HepG2 (cell line): ENCODE measurements around the gene MBTD1. TPM values are rescaled to one million over a fixed set of nuclear protein-coding genes. Genes with fewer than 3 reads are reported as not detected.

Experiments used
- ATAC-seq: fragments of 200-7000 bp; cut with Tn5 transposase; 3 replicates; pipeline ENCODE4 v1.9.1; 2020; ENCODE audit warnings: mild to moderate bottlenecking, moderate library complexity
- BruUV-seq: library from RNA; stranded (reverse); fragments of 400-500 nt; replicated peaks from 2 replicates; lab custom pipeline; 2021; lab: Mats Ljungman, UMichigan
- CTCF ChIA-PET: fragments of 300-600 bp; formaldehyde crosslinking; extraction: SDS; loops from one replicate; lab custom pipeline; 2021; ENCODE audit warnings: low total read pairs, inconsistent platforms, low intra/inter-chr PET ratio; lab: Yijun Ruan, JAX
- POLR2A ChIA-PET: fragments of 350-600 bp; sonication (Branson Sonifier 250); formaldehyde crosslinking; loops from one replicate; lab custom pipeline; 2020; ENCODE audit warnings: antibody characterized with exemption, inconsistent platforms; lab: Yijun Ruan, JAX
- DNase-seq: peaks from one replicate; pipeline ENCODE4 v3.0.0-alpha.2; 2015; ENCODE audit warnings: low spot score
- FAIRE-seq: peaks from 3 replicates; lab custom pipeline; 2011; peaks lifted over from hg19 to GRCh38; lab: Jason Lieb, UNC
- H2AFZ ChIP-seq: one replicate; pipeline ENCODE4 v1.6.1; 2011; ENCODE audit warnings: low read length, inconsistent platforms
- H3K27ac ChIP-seq: fragments of 300-600 bp; 3 replicates; pipeline ENCODE4 v1.8.0; 2011; ENCODE audit warnings: mixed run types, mild to moderate bottlenecking, mixed read lengths, low read length, inconsistent platforms; ENCODE audit not compliant: insufficient read depth; ENCODE audit errors: extremely low read length
- H3K27me3 ChIP-seq, 2 experiments: fragments of 200-600 bp in 1 of 2; 2 replicates in 1 of 2; 3 replicates in 1 of 2; pipeline versions ENCODE4 v1.6.0 to v1.8.0; 2011; ENCODE audit warnings: low read length in 2 of 2, mild to moderate bottlenecking in 2 of 2, moderate library complexity in 2 of 2, inconsistent platforms in 1 of 2; ENCODE audit not compliant: insufficient read depth in 2 of 2, control insufficient read depth in 1 of 2
- H3K36me3 ChIP-seq, 2 experiments: fragments of 200-600 bp in 1 of 2; replicated peaks in 1 of 2; 2 replicates in 1 of 2; 3 replicates in 1 of 2; pipeline versions ENCODE4 v1.5.1 to v1.8.0; 2011; ENCODE audit warnings: low read length in 2 of 2, inconsistent platforms in 1 of 2; ENCODE audit not compliant: insufficient read depth in 2 of 2, control insufficient read depth in 1 of 2
- H3K4me1 ChIP-seq: 2 replicates; pipeline ENCODE4 v1.5.1; 2012; ENCODE audit warnings: low read length, inconsistent platforms; ENCODE audit not compliant: insufficient read depth
- H3K4me2 ChIP-seq: 2 replicates; pipeline ENCODE4 v1.6.0; 2011; ENCODE audit warnings: low read depth, low read length, inconsistent platforms
- H3K4me3 ChIP-seq, 3 experiments: fragments of 200-600 bp in 1 of 3; sonication (generic), shearing (Covaris generic) in 1 of 3; replicated peaks in 1 of 3; 2 replicates each; pipeline ENCODE4 v1.5.1; 2011 to 2016; ENCODE audit warnings: low read length in 3 of 3, inconsistent platforms in 2 of 3, low read depth in 2 of 3, mild to moderate bottlenecking in 2 of 3, control low read depth in 1 of 3, mixed read lengths in 1 of 3; ENCODE audit not compliant: insufficient read depth in 1 of 3
- H3K79me2 ChIP-seq: one replicate; pipeline ENCODE4 v1.6.1; 2011; ENCODE audit warnings: low read length, inconsistent platforms; ENCODE audit not compliant: insufficient read depth
- H3K9ac ChIP-seq: 2 replicates; pipeline ENCODE4 v1.6.0; 2011; ENCODE audit warnings: mild to moderate bottlenecking, low read depth, low read length, inconsistent platforms; ENCODE audit not compliant: insufficient read depth
- H3K9me3 ChIP-seq: 2 replicates; pipeline ENCODE4 v1.5.1; 2012; ENCODE audit warnings: mild to moderate bottlenecking, low read length
- H4K20me1 ChIP-seq: 2 replicates; pipeline ENCODE4 v1.6.0; 2011; ENCODE audit warnings: inconsistent platforms, mild to moderate bottlenecking, low read length, moderate library complexity; ENCODE audit not compliant: insufficient read depth
- ATF7-NPFF ChIP-seq: sonication (generic); formaldehyde crosslinking; IDR thresholded peaks from 2 replicates; pipeline ENCODE4 v1.8.1; 2023; ENCODE audit warnings: mild to moderate bottlenecking, low read depth, missing genetic modification reagents, moderate library complexity
- FOXO4 ChIP-seq: sonication (generic); formaldehyde crosslinking; conservative IDR thresholded peaks from 2 replicates; pipeline ENCODE4 v1.8.1; 2023; ENCODE audit warnings: missing genetic modification reagents
- HNRNPH1 ChIP-seq: fragments of 200-400 bp; formaldehyde crosslinking; optimal IDR thresholded peaks from 2 replicates; pipeline ENCODE3; 2017; ENCODE audit warnings: mild to moderate bottlenecking, low read depth, low read length
- IRX3 ChIP-seq: sonication (generic); formaldehyde crosslinking; IDR thresholded peaks from 2 replicates; pipeline ENCODE4 v1.8.1; 2023; ENCODE audit warnings: mild to moderate bottlenecking, low read depth, missing genetic modification reagents, borderline replicate concordance
- NAIF1 ChIP-seq: sonication (generic); formaldehyde crosslinking; IDR thresholded peaks from 2 replicates; pipeline ENCODE4 v1.5.0; 2020; ENCODE audit warnings: mild to moderate bottlenecking, missing genetic modification reagents, borderline replicate concordance
- NR2F1 ChIP-seq, 2 experiments: fragments of 450-650 bp in 1 of 2; formaldehyde crosslinking in 1 of 2; IDR thresholded peaks; 2 replicates each; pipeline versions ENCODE4 v1.5.0 to v1.6.1; 2016 to 2020; ENCODE audit warnings: mild to moderate bottlenecking in 1 of 2, missing compliant biosample characterization in 1 of 2, missing genetic modification reagents in 1 of 2, moderate library complexity in 1 of 2
- NR2F6 ChIP-seq, 2 experiments: IDR thresholded peaks; 2 replicates each; pipeline ENCODE4 v1.6.1; 2016; ENCODE audit warnings: antibody characterized with exemption in 1 of 2, mild to moderate bottlenecking in 1 of 2
- PATZ1 ChIP-seq: sonication (generic); formaldehyde crosslinking; IDR thresholded peaks from 2 replicates; pipeline ENCODE4 v1.4.0; 2020; ENCODE audit warnings: missing genetic modification reagents
- SNAPC2 ChIP-seq: sonication (generic); formaldehyde crosslinking; IDR thresholded peaks from 2 replicates; pipeline ENCODE4 v1.8.1; 2022; ENCODE audit warnings: mild to moderate bottlenecking, missing genetic modification reagents
- ZBTB7B ChIP-seq: sonication (generic); formaldehyde crosslinking; IDR thresholded peaks from 2 replicates; pipeline ENCODE4 v1.4.0; 2020; ENCODE audit warnings: missing genetic modification reagents
- ZFP90 ChIP-seq: sonication (generic); formaldehyde crosslinking; IDR thresholded peaks from 2 replicates; pipeline ENCODE4 v1.8.0; 2022; ENCODE audit warnings: missing genetic modification reagents, mild to moderate bottlenecking, inconsistent platforms, borderline replicate concordance
- ZNF224 ChIP-seq: sonication (generic); formaldehyde crosslinking; IDR thresholded peaks from 2 replicates; pipeline ENCODE4 v1.5.0; 2020; ENCODE audit warnings: mild to moderate bottlenecking, missing genetic modification reagents
- ZNF343 ChIP-seq: sonication (generic); formaldehyde crosslinking; IDR thresholded peaks from 2 replicates; pipeline ENCODE4 v1.4.0; 2020; ENCODE audit warnings: mild to moderate bottlenecking, missing genetic modification reagents
- ZNF513 ChIP-seq: sonication (generic); formaldehyde crosslinking; conservative IDR thresholded peaks from 2 replicates; pipeline ENCODE4 v1.5.0; 2020; ENCODE audit warnings: missing genetic modification reagents
- ZNF530 ChIP-seq: sonication (generic); formaldehyde crosslinking; IDR thresholded peaks from 2 replicates; pipeline ENCODE4 v1.5.0; 2020; ENCODE audit warnings: low read depth, mild to moderate bottlenecking, missing genetic modification reagents
- ZNF556 ChIP-seq: sonication (generic); formaldehyde crosslinking; IDR thresholded peaks from 2 replicates; pipeline ENCODE4 v1.4.0; 2020; ENCODE audit warnings: mild to moderate bottlenecking, missing genetic modification reagents, borderline replicate concordance
- ZNF740 ChIP-seq: sonication (generic); formaldehyde crosslinking; IDR thresholded peaks from 2 replicates; pipeline ENCODE4 v1.4.0; 2020; ENCODE audit warnings: missing genetic modification reagents
- ZNF780A ChIP-seq: sonication (generic); formaldehyde crosslinking; IDR thresholded peaks from 2 replicates; pipeline ENCODE4 v1.8.0; 2022; ENCODE audit warnings: mild to moderate bottlenecking, missing genetic modification reagents, moderate library complexity
- ZNF83 ChIP-seq: sonication (generic); formaldehyde crosslinking; IDR thresholded peaks from 2 replicates; pipeline ENCODE4 v1.4.0; 2020; ENCODE audit warnings: missing genetic modification reagents, mild to moderate bottlenecking, borderline replicate concordance
- WGBS: methylation state at CpG from one replicate; pipeline ENCODE4 v1.1.6; 2017; ENCODE audit warnings: low lambda C conversion rate; 5-methylcytosine and 5-hydroxymethylcytosine counted together
- in situ Hi-C: cut with HindIII; loops from 2 replicates; pipeline ENCODE4 v1.10.0; 2017; ENCODE audit warnings: low pct_unique_long_range_greater_than_20kb; ENCODE audit not compliant: extremely low pct_ligation_motif_present
- intact Hi-C: fragments of 100-400 bp; cut with micrococcal nuclease; formaldehyde crosslinking; loops from one replicate; pipeline ENCODE4 v1.10.0; 2022; ENCODE audit not compliant: unreplicated experiment
- polyA plus RNA-seq, 8 experiments: library from polyadenylated mRNA; depleted of rRNA in 3 of 8; stranded (reverse) in 7 of 8; unstranded in 1 of 8; fragments of >200 nt; fragmentation: Illumina TruSeq in 4 of 8; extraction: Trizol in 4 of 8; gene quantifications; 2 replicates each; pipeline versions ENCODE4 v1.2.1 to v1.2.3, GENCODE V29; 2011 to 2016; ENCODE audit warnings: low read depth in 4 of 8, missing spikeins in 1 of 8, mixed read lengths in 1 of 8; ENCODE audit not compliant: insufficient read depth in 1 of 8
- total RNA-seq, 5 experiments: library from RNA; depleted of rRNA; stranded (reverse); fragments of >200 nt; fragmentation: Illumina TruSeq; extraction: Trizol; gene quantifications; 2 replicates each; pipeline ENCODE4 v1.2.3, GENCODE V29; 2016; ENCODE audit warnings: low read depth in 1 of 5

The MBTD1 gene
- total and polyA plus RNA-seq, 2 of the 13 experiments (the other 11 are each of a cell fraction or from before 2014, with no cell fraction given): 20.9 TPM

- no peak for DNase-seq
- in situ Hi-C loops: no loop called here
- Histone ChIP-seq H3K4me2 (no peak overlapping the region), H3K79me2 (peaks cover 45% of the 10 kb centered on the region), H4K20me1 (peaks cover 22% of the 10 kb centered on the region), H3K27ac (no peak overlapping the region), H3K4me1 (no peaks in the 10 kb centered on the region), H2AFZ (no peak overlapping the region), H3K9me3 (no peaks in the 10 kb centered on the region), H3K36me3 (peaks cover 14 to 31% of the 10 kb centered on the region in 2 experiments)
- no peak for ATAC-seq
- CTCF ChIA-PET: no interaction called here
- FAIRE-seq: no peak
- intact Hi-C loops: no loop called here
- 96% methylated on average over 4 of the region's 4 CpGs for WGBS
- POLR2A ChIA-PET: no interaction called here
- no TSS peak for BruUV-seq
- TF ChIP-seq IRX3 (CRISPR knock-in tag) (no peak), NR2F6 (IDR thresholded peaks at IDR 0.05) (no peak), NR2F6 (CRISPR knock-in tag; IDR thresholded peaks at IDR 0.05) (no peak), ZNF740 (no peak), NAIF1 (CRISPR knock-in tag) (no peak), ZNF343 (CRISPR knock-in tag) (no peak), ATF7-NPFF (CRISPR knock-in tag) (no peak), ZBTB7B (CRISPR knock-in tag) (no peak), HNRNPH1 (no peak), ZFP90 (CRISPR knock-in tag) (no peak), SNAPC2 (no peak), ZNF83 (no peak), ZNF556 (CRISPR knock-in tag) (no peak), ZNF530 (CRISPR knock-in tag) (no peak), FOXO4 (CRISPR knock-in tag) (no peak), ZNF780A (CRISPR knock-in tag) (no peak), PATZ1 (CRISPR knock-in tag) (no peak), ZNF513 (CRISPR knock-in tag) (no peak), NR2F1 (CRISPR knock-in tag; IDR thresholded peaks at IDR 0.05) (no peak), ZNF224 (CRISPR knock-in tag) (no peak)
- TF ChIP-seq, all 625 proteins: peak for 0
- no peaks in the 10 kb centered on the region for H3K27me3 ChIP-seq
- H3K4me3 ChIP-seq: no peak overlapping the region
- no peak overlapping the region for H3K9ac ChIP-seq
Observed at GRCh38 chr17:51228161-51228560, 31.7 kb downstream of the MBTD1 start.
